CD14-positive monocyte (primary cell): ENCODE data around the gene WWOX. TPM values are rescaled to one million over a fixed set of nuclear protein-coding genes. Genes with fewer than 3 reads are reported as not detected.

Experiments used
- DNase-seq, 3 donors: peaks; one replicate each; pipeline ENCODE4 v3.0.0-alpha.2; 2011 to 2022
- H2AFZ ChIP-seq: 2 replicates; pipeline ENCODE4 v1.6.0; 2012; ENCODE audit warnings: mild to moderate bottlenecking, low read depth, low read length, inconsistent platforms; ENCODE audit not compliant: insufficient read depth, poor library complexity, severe bottlenecking
- H3K27ac ChIP-seq, 2 donors: 1 replicate in 1 of 2; 2 replicates in 1 of 2; pipeline ENCODE4 v1.5.1; 2012 to 2013; ENCODE audit warnings: low read length in 2 of 2, control low read depth in 1 of 2, inconsistent platforms in 1 of 2, low read depth in 1 of 2, mild to moderate bottlenecking in 1 of 2
- H3K27me3 ChIP-seq, 2 donors: one replicate each; pipeline versions ENCODE4 v1.6.0 to v1.6.1; 2011 to 2013; ENCODE audit warnings: low read length in 2 of 2; ENCODE audit not compliant: control insufficient read depth in 2 of 2, insufficient read depth in 2 of 2
- H3K36me3 ChIP-seq, 2 donors: replicated peaks in 1 of 2; 1 replicate in 1 of 2; 2 replicates in 1 of 2; pipeline versions ENCODE4 v1.5.1 to v1.6.1; 2012 to 2013; ENCODE audit warnings: low read length in 2 of 2, control low read depth in 1 of 2, inconsistent platforms in 1 of 2, mild to moderate bottlenecking in 1 of 2; ENCODE audit not compliant: insufficient read depth in 2 of 2, control insufficient read depth in 1 of 2
- H3K4me1 ChIP-seq, 2 donors: 1 replicate in 1 of 2; 2 replicates in 1 of 2; pipeline versions ENCODE4 v1.5.1 to v1.6.1; 2012 to 2013; ENCODE audit warnings: low read length in 2 of 2, control low read depth in 1 of 2, inconsistent platforms in 1 of 2, mild to moderate bottlenecking in 1 of 2, moderate library complexity in 1 of 2; ENCODE audit not compliant: insufficient read depth in 2 of 2, control insufficient read depth in 1 of 2
- H3K4me2 ChIP-seq: replicated peaks from 2 replicates; pipeline ENCODE3; 2012; ENCODE audit warnings: low read length, moderate library complexity, mild to moderate bottlenecking; ENCODE audit not compliant: poor library complexity, severe bottlenecking; ENCODE audit errors: extremely low read depth
- H3K4me3 ChIP-seq, 3 experiments: fragments of 200-600 bp in 1 of 3; sonication (generic) in 1 of 3; replicated peaks in 1 of 3; 1 replicate in 2 of 3; 2 replicates in 1 of 3; pipeline ENCODE4 v1.5.1; 2011 to 2013; ENCODE audit warnings: low read length in 3 of 3, mild to moderate bottlenecking in 3 of 3, control low read depth in 2 of 3, low read depth in 2 of 3, inconsistent platforms in 1 of 3, moderate library complexity in 1 of 3
- H3K79me2 ChIP-seq: 2 replicates; pipeline ENCODE4 v1.6.0; 2012; ENCODE audit warnings: mild to moderate bottlenecking, control low read depth, inconsistent platforms, low read length, moderate library complexity; ENCODE audit not compliant: insufficient read depth
- H3K9ac ChIP-seq: 2 replicates; pipeline ENCODE4 v1.6.0; 2017; ENCODE audit warnings: low read length, mild to moderate bottlenecking; ENCODE audit not compliant: insufficient read depth, poor library complexity, severe bottlenecking
- H3K9me3 ChIP-seq, 2 donors: replicated peaks in 1 of 2; 1 replicate in 1 of 2; 2 replicates in 1 of 2; pipeline versions ENCODE4 v1.5.1 to v1.6.1; 2012 to 2013; ENCODE audit warnings: low read length in 2 of 2, control low read depth in 1 of 2; ENCODE audit not compliant: control insufficient read depth in 1 of 2, insufficient read depth in 1 of 2
- H4K20me1 ChIP-seq: 2 replicates; pipeline ENCODE4 v1.6.0; 2012; ENCODE audit warnings: mild to moderate bottlenecking, low read length, control low read depth, moderate library complexity; ENCODE audit not compliant: insufficient read depth
- H3K27ac Mint-ChIP-seq, 7 donors: one replicate each; pipeline ENCODE4 v1.8.0; 2020; ENCODE audit warnings: mild to moderate bottlenecking in 7 of 7, mixed read lengths in 7 of 7, moderate library complexity in 6 of 7, inconsistent platforms in 2 of 7
- H3K27me3 Mint-ChIP-seq, 3 donors: one replicate each; pipeline ENCODE4 v1.8.0; 2021 to 2022; ENCODE audit warnings: low read depth in 3 of 3, mild to moderate bottlenecking in 3 of 3, mixed read lengths in 3 of 3, moderate library complexity in 3 of 3, inconsistent platforms in 1 of 3
- H3K36me3 Mint-ChIP-seq, 2 donors: one replicate each; pipeline ENCODE4 v1.8.0; 2020; ENCODE audit warnings: mixed read lengths in 2 of 2, inconsistent platforms in 1 of 2, mild to moderate bottlenecking in 1 of 2
- H3K4me1 Mint-ChIP-seq: one replicate; pipeline ENCODE4 v1.8.0; 2020; ENCODE audit warnings: mild to moderate bottlenecking, mixed read lengths
- H3K4me3 Mint-ChIP-seq, 2 donors: one replicate each; pipeline ENCODE4 v1.8.0; 2020; ENCODE audit warnings: mild to moderate bottlenecking in 2 of 2, mixed read lengths in 2 of 2, moderate library complexity in 1 of 2
- H3K9me3 Mint-ChIP-seq, 7 donors: one replicate each; pipeline ENCODE4 v1.8.0; 2020 to 2022; ENCODE audit warnings: mixed read lengths in 7 of 7, mild to moderate bottlenecking in 6 of 7, moderate library complexity in 6 of 7, inconsistent platforms in 2 of 7
- WGBS: methylation state at CpG from one replicate; pipeline ENCODE4 v1.1.5; 2013; ENCODE audit warnings: missing lambda C conversion rate; ENCODE audit not compliant: insufficient coverage; 5-methylcytosine and 5-hydroxymethylcytosine counted together
- intact Hi-C, 2 donors: fragments of 100-400 bp; cut with micrococcal nuclease; formaldehyde crosslinking; loops; one replicate each; pipeline versions ENCODE4 v1.15.0 to v1.15.1; 2023
- polyA plus RNA-seq, 3 donors: library from polyadenylated mRNA; depleted of rRNA in 1 of 3; unstranded in 2 of 3; stranded (reverse) in 1 of 3; fragments of 300-500 nt in 2 of 3; fragments of >200 nt in 1 of 3; fragmentation: Illumina TruSeq in 2 of 3; gene quantifications; 1 replicate in 2 of 3; 2 replicates in 1 of 3; pipeline ENCODE4 v1.2.3, GENCODE V29; 2012 to 2021
- TF ChIP-seq, protein P1 (sequence below): fragments of 200-600 bp; IDR thresholded peaks from one replicate; pipeline ENCODE4 v1.8.0; 2022; ENCODE audit warnings: antibody characterized with exemption, mild to moderate bottlenecking

WWOX gene
- polyA plus RNA-seq, 3 donors: 4.0 to 7.0 (median 6.3) TPM

DNA sequence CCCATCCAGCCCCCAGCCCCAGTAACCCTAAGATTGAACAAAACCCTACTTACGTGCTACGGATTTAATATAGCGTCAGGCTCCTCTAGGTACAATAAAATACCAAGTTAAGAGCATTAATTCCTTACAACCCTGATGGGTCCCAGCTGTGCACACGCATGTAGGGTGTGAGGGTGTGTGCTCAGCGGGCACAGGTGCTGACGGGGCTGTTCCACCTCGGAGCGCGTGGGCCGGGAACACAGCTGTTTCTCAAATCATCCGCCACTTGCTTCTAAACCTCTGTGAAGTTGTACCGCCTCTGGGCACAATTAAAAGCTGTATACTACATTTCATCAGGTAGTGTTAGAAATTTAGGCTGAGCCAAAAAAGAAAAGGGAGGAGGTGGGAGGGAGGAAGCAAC, 1022.5 kb downstream of the WWOX start:
- no peaks in the 10 kb centered on the region for H3K4me1 ChIP-seq
- Mint-ChIP-seq H3K27ac (no peak overlapping the region), H3K36me3 (no peaks in the 10 kb centered on the region), H3K9me3 (peaks cover 6 to 21% (median 13%) of the 10 kb centered on the region in 7 donors), H3K4me1 (no peaks in the 10 kb centered on the region), H3K27me3 (peaks cover 2 to 3% (median 2%) of the 10 kb centered on the region in 3 donors), H3K4me3 (no peak overlapping the region)
- no peak for DNase-seq
- no peak overlapping the region for H3K27ac ChIP-seq
- no peak overlapping the region for H3K9ac ChIP-seq
- no peak overlapping the region for H3K4me2 ChIP-seq
- TF ChIP-seq, protein P1, sequence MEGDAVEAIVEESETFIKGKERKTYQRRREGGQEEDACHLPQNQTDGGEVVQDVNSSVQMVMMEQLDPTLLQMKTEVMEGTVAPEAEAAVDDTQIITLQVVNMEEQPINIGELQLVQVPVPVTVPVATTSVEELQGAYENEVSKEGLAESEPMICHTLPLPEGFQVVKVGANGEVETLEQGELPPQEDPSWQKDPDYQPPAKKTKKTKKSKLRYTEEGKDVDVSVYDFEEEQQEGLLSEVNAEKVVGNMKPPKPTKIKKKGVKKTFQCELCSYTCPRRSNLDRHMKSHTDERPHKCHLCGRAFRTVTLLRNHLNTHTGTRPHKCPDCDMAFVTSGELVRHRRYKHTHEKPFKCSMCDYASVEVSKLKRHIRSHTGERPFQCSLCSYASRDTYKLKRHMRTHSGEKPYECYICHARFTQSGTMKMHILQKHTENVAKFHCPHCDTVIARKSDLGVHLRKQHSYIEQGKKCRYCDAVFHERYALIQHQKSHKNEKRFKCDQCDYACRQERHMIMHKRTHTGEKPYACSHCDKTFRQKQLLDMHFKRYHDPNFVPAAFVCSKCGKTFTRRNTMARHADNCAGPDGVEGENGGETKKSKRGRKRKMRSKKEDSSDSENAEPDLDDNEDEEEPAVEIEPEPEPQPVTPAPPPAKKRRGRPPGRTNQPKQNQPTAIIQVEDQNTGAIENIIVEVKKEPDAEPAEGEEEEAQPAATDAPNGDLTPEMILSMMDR: no peak
- intact Hi-C loops: no loop called here
- no peaks in the 10 kb centered on the region for H4K20me1 ChIP-seq
- H2AFZ ChIP-seq: no peak overlapping the region
- H3K79me2 ChIP-seq: no peaks in the 10 kb centered on the region
- no peak overlapping the region for H3K4me3 ChIP-seq
- WGBS: 100% methylated on average over 8 of the region's 12 CpGs
- no peaks in the 10 kb centered on the region for H3K27me3 ChIP-seq
- no peaks in the 10 kb centered on the region for H3K36me3 ChIP-seq
- peaks cover 3 to 10% of the 10 kb centered on the region in 2 donors for H3K9me3 ChIP-seq

GRCh38 chr16:79122343-79122742, 1022.9 kb downstream of the WWOX start:
- Histone ChIP-seq H2AFZ (no peak overlapping the region), H3K9ac (no peak overlapping the region), H4K20me1 (no peaks in the 10 kb centered on the region), H3K79me2 (no peaks in the 10 kb centered on the region), H3K36me3 (no peaks in the 10 kb centered on the region), H3K27me3 (no peaks in the 10 kb centered on the region), H3K4me1 (peaks cover 2 to 3% of the 10 kb centered on the region in 2 donors), H3K9me3 (peaks cover 3 to 8% of the 10 kb centered on the region in 2 donors), H3K4me2 (no peak overlapping the region), H3K27ac (no peak overlapping the region), H3K4me3 (no peak overlapping the region)
- H3K4me1 Mint-ChIP-seq: no peaks in the 10 kb centered on the region
- peaks cover 6 to 16% (median 12%) of the 10 kb centered on the region in 7 donors for H3K9me3 Mint-ChIP-seq
- peaks cover 2 to 3% (median 2%) of the 10 kb centered on the region in 3 donors for H3K27me3 Mint-ChIP-seq
- DNase-seq: no peak
- intact Hi-C loops: no loop called here
- no peaks in the 10 kb centered on the region for H3K36me3 Mint-ChIP-seq
- 92% methylated on average over 2 of the region's 8 CpGs for WGBS
- H3K27ac Mint-ChIP-seq: no peak overlapping the region
- TF ChIP-seq, protein P1: no peak
- H3K4me3 Mint-ChIP-seq: no peak overlapping the region
